ENCODE measurements around the gene ACSM4. TPM values are rescaled to one million over a fixed set of nuclear protein-coding genes. Genes with fewer than 3 reads are reported as not detected.

ACSM4 gene
- total RNA-seq, 1 donor from 2014 or later, result not detected

GRCh38 chr12:7304456-7304855 is 584 bp downstream of the ACSM4 start:
- no peak for DNase-seq
- H3K4me3 Mint-ChIP-seq (ENCODE audit: unreplicated experiment), result no peak overlapping the region
- peaks cover 3% of the 10 kb centered on the region for H3K9me3 Mint-ChIP-seq (ENCODE audit: unreplicated experiment)
- TF ChIP-seq CTCF (IDR thresholded peaks at IDR 0.05; ENCODE audit: partially characterized antibody, unreplicated experiment), result no peak
- H3K36me3 Mint-ChIP-seq (ENCODE audit: unreplicated experiment), result no peaks in the 10 kb centered on the region
- H3K27ac Mint-ChIP-seq (ENCODE audit: unreplicated experiment), result no peak overlapping the region
- H3K27me3 Mint-ChIP-seq (ENCODE audit: unreplicated experiment), result no peaks in the 10 kb centered on the region
- H3K4me1 Mint-ChIP-seq (ENCODE audit: low read depth, unreplicated experiment), result no peaks in the 10 kb centered on the region

GRCh38 chr12:7310070-7310469 is 6.2 kb downstream of the ACSM4 start:
- no peak for TF ChIP-seq CTCF (IDR thresholded peaks at IDR 0.05; ENCODE audit: partially characterized antibody, unreplicated experiment)
- H3K4me1 Mint-ChIP-seq (ENCODE audit: low read depth, unreplicated experiment), result no peaks in the 10 kb centered on the region
- H3K9me3 Mint-ChIP-seq (ENCODE audit: unreplicated experiment), result peaks cover 2% of the 10 kb centered on the region
- peaks cover 6% of the 10 kb centered on the region for H3K36me3 Mint-ChIP-seq (ENCODE audit: unreplicated experiment)
- H3K4me3 Mint-ChIP-seq (ENCODE audit: unreplicated experiment), result no peak overlapping the region
- no peaks in the 10 kb centered on the region for H3K27me3 Mint-ChIP-seq (ENCODE audit: unreplicated experiment)
- DNase-seq, result no peak
- no peak overlapping the region for H3K27ac Mint-ChIP-seq (ENCODE audit: unreplicated experiment)

- H3K9me3 Mint-ChIP-seq (ENCODE audit: unreplicated experiment), result peaks cover 2% of the 10 kb centered on the region
- DNase-seq, result no peak
- TF ChIP-seq CTCF (IDR thresholded peaks at IDR 0.05; ENCODE audit: partially characterized antibody, unreplicated experiment), result no peak
- H3K4me3 Mint-ChIP-seq (ENCODE audit: unreplicated experiment), result no peak overlapping the region
- peaks cover 11% of the 10 kb centered on the region for H3K36me3 Mint-ChIP-seq (ENCODE audit: unreplicated experiment)
- H3K27me3 Mint-ChIP-seq (ENCODE audit: unreplicated experiment), result no peaks in the 10 kb centered on the region
- no peaks in the 10 kb centered on the region for H3K4me1 Mint-ChIP-seq (ENCODE audit: low read depth, unreplicated experiment)
- H3K27ac Mint-ChIP-seq (ENCODE audit: unreplicated experiment), result no peak overlapping the region
Observed at GRCh38 chr12:7319930-7320329, 16.1 kb downstream of the ACSM4 start.

GRCh38 chr12:7321624-7322023 is 17.8 kb downstream of the ACSM4 start:
- no peak for DNase-seq
- Mint-ChIP-seq H3K9me3 (ENCODE audit: unreplicated experiment) (peaks cover 2% of the 10 kb centered on the region), H3K27me3 (ENCODE audit: unreplicated experiment) (no peaks in the 10 kb centered on the region), H3K27ac (ENCODE audit: unreplicated experiment) (no peak overlapping the region), H3K4me1 (ENCODE audit: low read depth, unreplicated experiment) (no peaks in the 10 kb centered on the region), H3K36me3 (ENCODE audit: unreplicated experiment) (peaks cover 7% of the 10 kb centered on the region), H3K4me3 (ENCODE audit: unreplicated experiment) (no peak overlapping the region)
- no peak for TF ChIP-seq CTCF (IDR thresholded peaks at IDR 0.05; ENCODE audit: partially characterized antibody, unreplicated experiment)

- H3K27ac Mint-ChIP-seq (ENCODE audit: unreplicated experiment), result no peak overlapping the region
Observed at GRCh38 chr12:7322599-7322998, 18.7 kb downstream of the ACSM4 start.

More at GRCh38 chr12:7322599-7322998, 18.7 kb downstream of the ACSM4 start:
- Mint-ChIP-seq H3K9me3 (ENCODE audit: unreplicated experiment) (peaks cover 1% of the 10 kb centered on the region), H3K36me3 (ENCODE audit: unreplicated experiment) (peaks cover 5% of the 10 kb centered on the region), H3K4me1 (ENCODE audit: low read depth, unreplicated experiment) (no peaks in the 10 kb centered on the region), H3K27me3 (ENCODE audit: unreplicated experiment) (no peaks in the 10 kb centered on the region), H3K4me3 (ENCODE audit: unreplicated experiment) (no peak overlapping the region)
- TF ChIP-seq CTCF (IDR thresholded peaks at IDR 0.05; ENCODE audit: partially characterized antibody, unreplicated experiment), result no peak
- DNase-seq, result no peak
